Gastrocnemius medialis (tissue), 4 donors: ENCODE results near the gene ARFGAP1.

Source experiments
- CTCF ChIP-seq, 5 experiments: fragments of 450-650 bp in 3 of 5; fragments of 200-600 bp in 2 of 5; sonication (generic) in 2 of 5; IDR thresholded peaks in 4 of 5; conservative IDR thresholded peaks in 1 of 5; 1 replicate in 4 of 5; 2 replicates in 1 of 5; pipeline ENCODE4 v1.5.1; 2016 to 2019; ENCODE audit warnings: antibody characterized with exemption in 5 of 5, mild to moderate bottlenecking in 3 of 5, moderate library complexity in 3 of 5
- POLR2A ChIP-seq, 2 donors: fragments of 450-650 bp; IDR thresholded peaks; one replicate each; pipeline ENCODE4 v1.6.1; 2017; ENCODE audit warnings: antibody characterized with exemption in 2 of 2, mild to moderate bottlenecking in 2 of 2, moderate library complexity in 2 of 2

GRCh38 chr20:63314566-63315239, 42.1 kb downstream of the ARFGAP1 start:
- TF ChIP-seq CTCF (IDR thresholded peaks at IDR 0.05 in 4 of 5, conservative IDR thresholded peaks at IDR 0.05 in 1 of 5) (no peak), POLR2A (IDR thresholded peaks at IDR 0.05) (no peak)
